GM18499 (cell line): Measurements from ENCODE around the gene ABCB10.
A peak's percentile ranks its signal among the peaks of the same experiment; 100 is the strongest.
"Not testable (repeated sequence)": the region's sequence is repeated elsewhere in the genome, so short reads cannot be mapped to it uniquely, and the experiment has no call there.

ENCODE experiments used
- ATAC-seq: cut with Tn5 transposase; IDR thresholded peaks from one replicate; pipeline ENCODE4 v1.9.1; 2021; ENCODE audit warnings: moderate number of reproducible peaks; ENCODE audit not compliant: insufficient read depth, unreplicated experiment

The ABCB10 gene

GRCh38 chr1:229574679-229575442, 16.4 kb upstream of the ABCB10 start:
- ATAC-seq = no peak

GRCh38 chr1:229572286-229572685, 13.8 kb upstream of the ABCB10 start:
- no peak for ATAC-seq

GRCh38 chr1:229570891-229571516, 12.5 kb upstream of the ABCB10 start:
- no peak for ATAC-seq

GRCh38 chr1:229570305-229570704, 11.8 kb upstream of the ABCB10 start:
- no peak for ATAC-seq

- ATAC-seq = no peak
These were observed 8.8 kb upstream of the ABCB10 start for GRCh38 chr1:229567109-229567868.

- no peak for ATAC-seq
These were observed 5.2 kb upstream of the ABCB10 start for GRCh38 chr1:229563701-229564100.

- no peak for ATAC-seq
These were observed 4.7 kb upstream of the ABCB10 start for GRCh38 chr1:229563241-229563640.

GRCh38 chr1:229562686-229563085, 4.2 kb upstream of the ABCB10 start:
- ATAC-seq = no peak

- ATAC-seq = no peak
These were observed 2.6 kb upstream of the ABCB10 start for GRCh38 chr1:229561141-229561540.

GRCh38 chr1:229560124-229560523, 1.6 kb upstream of the ABCB10 start:
- not testable (repeated sequence) for ATAC-seq

- not testable (repeated sequence) for ATAC-seq
These were observed 862 bp upstream of the ABCB10 start for GRCh38 chr1:229559336-229559801.

- ATAC-seq = peak; percentile 12
These were observed 543 bp downstream of the ABCB10 start for GRCh38 chr1:229557913-229558414.

- no peak for ATAC-seq
These were observed 1.2 kb downstream of the ABCB10 start for GRCh38 chr1:229557200-229557850.

GRCh38 chr1:229554886-229555621, 3.5 kb downstream of the ABCB10 start:
- ATAC-seq = no peak

- no peak for ATAC-seq
These were observed 4.8 kb downstream of the ABCB10 start for GRCh38 chr1:229553621-229554130.

GRCh38 chr1:229552732-229553131, 5.8 kb downstream of the ABCB10 start:
- ATAC-seq = no peak

- ATAC-seq = no peak
These were observed 7.5 kb downstream of the ABCB10 start for GRCh38 chr1:229550812-229551567.

GRCh38 chr1:229547542-229547941, 11.0 kb downstream of the ABCB10 start:
- ATAC-seq = no peak

- ATAC-seq = no peak
These were observed 13.9 kb downstream of the ABCB10 start for GRCh38 chr1:229544587-229544986.
